ENCODE measurements around the gene WDR86.

WDR86 gene

GRCh38 chr7:151346470-151346769, 63.4 kb downstream of the WDR86 start:
- ATAC-seq = no peak

- no peak for ATAC-seq
Measured at GRCh38 chr7:151345576-151346469, 64.0 kb downstream of the WDR86 start.

GRCh38 chr7:151343516-151343915, 66.3 kb downstream of the WDR86 start:
- ATAC-seq = no peak

- ATAC-seq = no peak
Measured at GRCh38 chr7:151342811-151343210, 67.0 kb downstream of the WDR86 start.

- peak; percentile 65 to 75 for ATAC-seq
Measured at GRCh38 chr7:151342102-151342646, 67.7 kb downstream of the WDR86 start.

GRCh38 chr7:151341357-151342101, 68.3 kb downstream of the WDR86 start, which contains the start of gene NUB1:
Gene NUB1, plus strand, starts transcription at chr7:151341812. Its CDS starts 3,538 bp downstream, at chr7:151345350.
- ATAC-seq = peak; percentile 55 to 70

GRCh38 chr7:151340794-151341356, 69.0 kb downstream of the WDR86 start:
- no peak for ATAC-seq

- ATAC-seq = peak; percentile 30 to 36
Measured at GRCh38 chr7:151339651-151340382, 70.0 kb downstream of the WDR86 start.

GRCh38 chr7:151338809-151339208, 71.0 kb downstream of the WDR86 start:
- ATAC-seq = no peak

GRCh38 chr7:151337346-151337745, 72.5 kb downstream of the WDR86 start:
- ATAC-seq = no peak

GRCh38 chr7:151336027-151336708, 73.7 kb downstream of the WDR86 start:
- ATAC-seq = no peak

- no peak for ATAC-seq
Measured at GRCh38 chr7:151334628-151335027, 75.2 kb downstream of the WDR86 start.
